AG09309 (cell line): Measurements from ENCODE around the gene MOXD1.

ENCODE experiments used
- DNase-seq: peaks from one replicate; pipeline ENCODE4 v3.0.0-alpha.2; 2010; ENCODE audit warnings: low read depth
- H3K4me3 ChIP-seq: 2 replicates; pipeline ENCODE4 v1.5.1; 2011; ENCODE audit warnings: mild to moderate bottlenecking, low read depth, low read length, moderate library complexity; ENCODE audit not compliant: control insufficient read depth
- TF ChIP-seq, protein P1 (sequence below): IDR thresholded peaks from 2 replicates; pipeline ENCODE4 v1.5.1; 2011; ENCODE audit warnings: mild to moderate bottlenecking, low read depth, low read length, inconsistent platforms; ENCODE audit not compliant: insufficient read depth, control insufficient read depth; ENCODE audit errors: missing control alignments

MOXD1 gene

DNA sequence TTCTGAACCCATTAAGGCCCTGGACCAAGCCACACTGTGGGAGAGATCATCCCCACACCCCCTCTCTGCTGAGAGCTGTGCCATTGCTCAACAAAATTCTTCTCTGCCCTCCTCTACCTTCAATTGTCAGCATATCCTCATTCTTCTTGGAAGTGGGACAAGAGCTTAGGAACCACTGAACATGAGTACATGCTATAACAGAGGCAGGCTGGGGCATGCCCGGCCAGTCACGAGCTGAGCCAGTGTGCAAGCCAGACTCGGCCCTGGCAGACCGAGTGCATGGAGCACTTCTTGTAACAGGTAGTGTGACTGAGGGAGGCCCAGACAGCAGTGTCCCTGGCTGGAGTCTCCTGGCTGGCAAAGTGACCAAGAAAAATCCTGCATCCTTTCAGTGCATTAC, 149.2 kb downstream of the MOXD1 start:
- TF ChIP-seq, protein P1, sequence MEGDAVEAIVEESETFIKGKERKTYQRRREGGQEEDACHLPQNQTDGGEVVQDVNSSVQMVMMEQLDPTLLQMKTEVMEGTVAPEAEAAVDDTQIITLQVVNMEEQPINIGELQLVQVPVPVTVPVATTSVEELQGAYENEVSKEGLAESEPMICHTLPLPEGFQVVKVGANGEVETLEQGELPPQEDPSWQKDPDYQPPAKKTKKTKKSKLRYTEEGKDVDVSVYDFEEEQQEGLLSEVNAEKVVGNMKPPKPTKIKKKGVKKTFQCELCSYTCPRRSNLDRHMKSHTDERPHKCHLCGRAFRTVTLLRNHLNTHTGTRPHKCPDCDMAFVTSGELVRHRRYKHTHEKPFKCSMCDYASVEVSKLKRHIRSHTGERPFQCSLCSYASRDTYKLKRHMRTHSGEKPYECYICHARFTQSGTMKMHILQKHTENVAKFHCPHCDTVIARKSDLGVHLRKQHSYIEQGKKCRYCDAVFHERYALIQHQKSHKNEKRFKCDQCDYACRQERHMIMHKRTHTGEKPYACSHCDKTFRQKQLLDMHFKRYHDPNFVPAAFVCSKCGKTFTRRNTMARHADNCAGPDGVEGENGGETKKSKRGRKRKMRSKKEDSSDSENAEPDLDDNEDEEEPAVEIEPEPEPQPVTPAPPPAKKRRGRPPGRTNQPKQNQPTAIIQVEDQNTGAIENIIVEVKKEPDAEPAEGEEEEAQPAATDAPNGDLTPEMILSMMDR: no peak
- H3K4me3 ChIP-seq: no peak overlapping the region
- DNase-seq: no peak

DNA sequence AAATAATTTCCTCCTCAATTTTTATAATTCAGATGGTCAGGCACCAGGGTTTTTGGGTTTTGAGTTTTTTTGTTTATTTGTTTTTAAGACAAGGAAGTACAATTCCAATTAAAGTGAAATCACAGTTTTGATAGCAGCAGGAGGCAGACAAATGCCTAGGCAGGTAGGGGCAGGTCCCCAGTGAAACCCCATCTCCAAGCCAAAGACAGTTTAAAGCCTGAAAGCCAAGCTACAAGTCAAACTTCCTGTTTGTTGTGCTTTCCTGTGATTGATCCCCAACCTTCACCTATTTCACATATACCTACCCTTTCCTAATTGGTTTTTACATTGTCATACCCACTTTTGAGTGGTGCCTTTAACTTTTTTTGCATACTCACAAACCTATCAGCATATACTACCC, 149.6 kb downstream of the MOXD1 start:
- TF ChIP-seq, protein P1: no peak
- DNase-seq: no peak

DNA sequence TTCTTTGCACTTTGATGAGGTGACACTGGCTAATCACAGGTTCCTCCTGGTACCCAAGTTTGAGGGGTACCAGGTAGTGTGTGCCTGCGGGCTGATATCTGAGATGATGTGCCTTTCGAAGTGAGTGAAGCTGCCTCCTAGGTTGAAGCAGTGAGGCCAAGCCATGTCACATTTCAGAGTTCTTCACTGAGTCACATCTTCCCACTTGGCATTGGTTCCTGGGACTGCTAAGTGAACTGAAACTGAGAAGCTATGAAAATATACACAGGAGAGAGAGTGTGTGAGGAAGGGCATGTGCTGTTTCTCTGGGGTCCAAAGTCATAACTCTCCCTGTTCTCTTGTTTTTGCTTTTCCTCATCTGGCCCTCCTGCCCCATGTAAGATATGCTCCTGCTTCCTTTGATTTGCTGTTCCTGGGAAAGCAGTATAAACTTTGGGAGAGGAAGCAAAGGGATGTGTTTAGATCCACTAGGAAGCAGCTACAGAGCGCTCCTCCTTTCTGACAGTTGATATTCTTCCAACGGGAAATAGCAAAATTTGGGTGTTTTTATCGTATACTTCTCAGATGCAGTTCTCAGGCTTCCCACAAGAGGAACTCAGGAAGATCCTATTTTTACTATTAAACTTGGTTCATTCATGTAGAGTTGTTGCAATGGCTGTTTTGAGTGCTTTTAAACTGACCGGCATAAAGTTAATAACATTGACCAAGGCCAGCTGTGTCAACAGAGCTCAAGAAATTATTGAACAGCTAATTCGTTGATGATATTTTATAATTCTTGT, 153.7 kb downstream of the MOXD1 start:
- DNase-seq: no peak
- TF ChIP-seq, protein P1: peak; percentile 15
- no peak overlapping the region for H3K4me3 ChIP-seq

More for the DNA sequence above, 149.6 kb downstream of the MOXD1 start:
- no peak overlapping the region for H3K4me3 ChIP-seq

DNA sequence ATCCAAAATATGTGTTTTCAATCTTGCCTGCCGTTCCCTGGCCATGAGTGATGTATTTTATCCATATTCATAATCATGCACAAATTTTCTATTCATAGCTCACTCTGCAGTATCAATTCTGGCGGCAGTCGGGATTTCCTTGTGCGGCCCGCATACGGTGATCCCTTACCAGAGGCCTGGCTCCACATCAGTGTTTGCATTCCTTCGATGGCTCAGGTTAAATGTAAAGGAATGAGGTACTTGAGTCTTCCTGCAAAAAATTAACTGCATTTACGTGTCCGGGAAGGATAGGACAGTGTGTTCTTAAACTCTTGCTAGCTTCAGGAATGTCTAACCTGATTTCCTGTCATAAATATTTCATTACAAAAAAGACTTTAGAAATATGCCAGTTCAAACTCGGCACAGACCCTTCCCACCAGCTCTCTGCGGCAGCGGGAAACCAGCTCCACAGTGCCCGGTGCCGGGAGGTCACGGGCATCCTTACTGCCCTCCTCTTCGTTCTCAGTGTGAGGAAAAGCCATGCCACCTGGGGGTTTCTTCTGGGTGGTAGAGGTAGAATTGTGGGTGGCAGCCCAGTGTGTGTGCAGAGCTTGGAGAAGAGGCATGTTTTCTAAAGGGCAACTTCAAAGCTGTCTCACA, 154.5 kb downstream of the MOXD1 start:
- no peak overlapping the region for H3K4me3 ChIP-seq

DNA sequence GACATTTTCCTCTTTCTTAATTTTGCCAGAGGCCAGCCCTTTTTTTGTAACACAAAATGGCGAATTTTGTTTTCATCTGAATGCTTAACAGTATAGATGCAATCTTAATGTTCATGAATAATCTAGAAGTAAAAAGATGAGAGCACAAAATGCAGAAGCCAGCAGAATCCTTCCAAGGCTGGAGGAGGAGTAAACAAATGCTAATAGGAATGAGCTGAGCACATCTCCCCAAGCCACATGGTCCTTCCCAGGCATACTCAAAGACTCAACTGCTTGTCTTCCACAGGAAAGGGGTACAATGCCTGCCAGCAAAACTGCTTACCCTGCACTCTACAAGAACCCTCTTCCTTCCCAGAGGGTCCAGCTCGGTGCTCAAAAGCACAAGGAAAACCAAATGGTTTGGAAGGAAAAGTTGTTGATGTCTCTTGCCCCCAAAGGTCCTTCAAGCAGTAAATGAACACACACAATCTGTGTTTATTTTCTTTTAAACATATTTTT, 155.1 kb downstream of the MOXD1 start:
- no peak overlapping the region for H3K4me3 ChIP-seq
- TF ChIP-seq, protein P1: no peak

More for the DNA sequence above, 154.5 kb downstream of the MOXD1 start:
- DNase-seq: no peak
- TF ChIP-seq, protein P1: no peak

More for the DNA sequence above, 155.1 kb downstream of the MOXD1 start:
- DNase-seq: no peak
